ENCODE results near the gene MSMB.
"Not testable (repeated sequence)": the region's sequence is repeated elsewhere in the genome, so short reads cannot be mapped to it uniquely, and the experiment has no call there.

The MSMB gene

GRCh38 chr10:46046261-46046660 lies at the start of gene MSMB:
Gene MSMB (minus strand): TSS chr10:46046269. CDS start chr10:46046237, 32 bp downstream.
- Histone ChIP-seq H3K27ac (ENCODE audit: low read depth, low read length) (no peak within 1 kb of the TSS), H3K4me3 (ENCODE audit: low read length) (no peak within 1 kb of the TSS), H3K27me3 (ENCODE audit: control insufficient read depth, insufficient read depth, low read length) (no peaks in the 10 kb centered on the region), H3K9ac (ENCODE audit: low read length) (no peak within 1 kb of the TSS), H3K36me3 (ENCODE audit: control insufficient read depth, insufficient read depth, low read length) (no peaks in the 10 kb centered on the region), H3K4me1 (ENCODE audit: control insufficient read depth, insufficient read depth, low read length) (no peaks in the 10 kb centered on the region)

GRCh38 chr10:46094931-46095750 lies 49.1 kb upstream of the MSMB start:
- Histone ChIP-seq H3K27ac (ENCODE audit: low read depth, low read length) (no peak overlapping the region), H3K4me1 (ENCODE audit: control insufficient read depth, insufficient read depth, low read length) (no peaks in the 10 kb centered on the region), H3K9ac (ENCODE audit: low read length) (no peak overlapping the region), H3K36me3 (ENCODE audit: control insufficient read depth, insufficient read depth, low read length) (no peaks in the 10 kb centered on the region), H3K4me3 (ENCODE audit: low read length) (no peak overlapping the region), H3K27me3 (ENCODE audit: control insufficient read depth, insufficient read depth, low read length) (no peaks in the 10 kb centered on the region)

- Histone ChIP-seq H3K36me3 (ENCODE audit: control insufficient read depth, insufficient read depth, low read length) (no peaks in the 10 kb centered on the region), H3K27ac (ENCODE audit: low read depth, low read length) (no peak overlapping the region), H3K27me3 (ENCODE audit: control insufficient read depth, insufficient read depth, low read length) (no peaks in the 10 kb centered on the region), H3K4me1 (ENCODE audit: control insufficient read depth, insufficient read depth, low read length) (no peaks in the 10 kb centered on the region), H3K9ac (ENCODE audit: low read length) (no peak overlapping the region), H3K4me3 (ENCODE audit: low read length) (no peak overlapping the region)
Measured at GRCh38 chr10:46094197-46094500, 48.1 kb upstream of the MSMB start.

GRCh38 chr10:46093316-46094196 lies 47.5 kb upstream of the MSMB start:
- not testable (repeated sequence) for H3K27ac ChIP-seq (ENCODE audit: low read depth, low read length); H3K36me3 ChIP-seq (ENCODE audit: control insufficient read depth, insufficient read depth, low read length); H3K27me3 ChIP-seq (ENCODE audit: control insufficient read depth, insufficient read depth, low read length); H3K4me1 ChIP-seq (ENCODE audit: control insufficient read depth, insufficient read depth, low read length); H3K9ac ChIP-seq (ENCODE audit: low read length)
- H3K4me3 ChIP-seq (ENCODE audit: low read length) = peak overlapping the region; percentile 27

GRCh38 chr10:46092524-46093081 lies 46.5 kb upstream of the MSMB start:
- Histone ChIP-seq H3K36me3 (ENCODE audit: control insufficient read depth, insufficient read depth, low read length) (no peaks in the 10 kb centered on the region), H3K4me1 (ENCODE audit: control insufficient read depth, insufficient read depth, low read length) (no peaks in the 10 kb centered on the region), H3K9ac (ENCODE audit: low read length) (no peak overlapping the region), H3K4me3 (ENCODE audit: low read length) (no peak overlapping the region), H3K27ac (ENCODE audit: low read depth, low read length) (no peak overlapping the region), H3K27me3 (ENCODE audit: control insufficient read depth, insufficient read depth, low read length) (no peaks in the 10 kb centered on the region)

- Histone ChIP-seq H3K9ac (ENCODE audit: low read length) (no peak overlapping the region), H3K27me3 (ENCODE audit: control insufficient read depth, insufficient read depth, low read length) (no peaks in the 10 kb centered on the region), H3K4me1 (ENCODE audit: control insufficient read depth, insufficient read depth, low read length) (no peaks in the 10 kb centered on the region), H3K27ac (ENCODE audit: low read depth, low read length) (no peak overlapping the region), H3K4me3 (ENCODE audit: low read length) (no peak overlapping the region), H3K36me3 (ENCODE audit: control insufficient read depth, insufficient read depth, low read length) (no peaks in the 10 kb centered on the region)
Measured at GRCh38 chr10:46091828-46092523, 45.9 kb upstream of the MSMB start.

- Histone ChIP-seq H3K4me3 (ENCODE audit: low read length) (no peak overlapping the region), H3K27ac (ENCODE audit: low read depth, low read length) (no peak overlapping the region), H3K9ac (ENCODE audit: low read length) (no peak overlapping the region), H3K27me3 (ENCODE audit: control insufficient read depth, insufficient read depth, low read length) (no peaks in the 10 kb centered on the region), H3K36me3 (ENCODE audit: control insufficient read depth, insufficient read depth, low read length) (no peaks in the 10 kb centered on the region), H3K4me1 (ENCODE audit: control insufficient read depth, insufficient read depth, low read length) (no peaks in the 10 kb centered on the region)
Measured at GRCh38 chr10:46091080-46091827, 45.2 kb upstream of the MSMB start.

GRCh38 chr10:46090258-46090812 lies 44.3 kb upstream of the MSMB start:
- Histone ChIP-seq H3K36me3 (ENCODE audit: control insufficient read depth, insufficient read depth, low read length) (no peaks in the 10 kb centered on the region), H3K4me3 (ENCODE audit: low read length) (no peak overlapping the region), H3K27me3 (ENCODE audit: control insufficient read depth, insufficient read depth, low read length) (no peaks in the 10 kb centered on the region), H3K9ac (ENCODE audit: low read length) (no peak overlapping the region), H3K27ac (ENCODE audit: low read depth, low read length) (no peak overlapping the region), H3K4me1 (ENCODE audit: control insufficient read depth, insufficient read depth, low read length) (no peaks in the 10 kb centered on the region)

- H3K36me3 ChIP-seq (ENCODE audit: control insufficient read depth, insufficient read depth, low read length); H3K4me1 ChIP-seq (ENCODE audit: control insufficient read depth, insufficient read depth, low read length); H3K4me3 ChIP-seq (ENCODE audit: low read length); H3K27me3 ChIP-seq (ENCODE audit: control insufficient read depth, insufficient read depth, low read length); H3K27ac ChIP-seq (ENCODE audit: low read depth, low read length); H3K9ac ChIP-seq (ENCODE audit: low read length): not testable (repeated sequence)
Measured at GRCh38 chr10:46087381-46087780, 41.3 kb upstream of the MSMB start.

GRCh38 chr10:46084321-46085165 lies 38.5 kb upstream of the MSMB start:
- Histone ChIP-seq H3K4me1 (ENCODE audit: control insufficient read depth, insufficient read depth, low read length) (no peaks in the 10 kb centered on the region), H3K4me3 (ENCODE audit: low read length) (no peak overlapping the region), H3K9ac (ENCODE audit: low read length) (no peak overlapping the region), H3K27ac (ENCODE audit: low read depth, low read length) (no peak overlapping the region), H3K36me3 (ENCODE audit: control insufficient read depth, insufficient read depth, low read length) (no peaks in the 10 kb centered on the region), H3K27me3 (ENCODE audit: control insufficient read depth, insufficient read depth, low read length) (no peaks in the 10 kb centered on the region)

- no peak overlapping the region for H3K27ac ChIP-seq (ENCODE audit: low read depth, low read length)
- H3K4me1 ChIP-seq (ENCODE audit: control insufficient read depth, insufficient read depth, low read length) = no peaks in the 10 kb centered on the region
Measured at GRCh38 chr10:46080886-46081285, 34.8 kb upstream of the MSMB start.

More at GRCh38 chr10:46080886-46081285, 34.8 kb upstream of the MSMB start:
- H3K9ac ChIP-seq (ENCODE audit: low read length) = no peak overlapping the region
- H3K36me3 ChIP-seq (ENCODE audit: control insufficient read depth, insufficient read depth, low read length) = no peaks in the 10 kb centered on the region
- no peak overlapping the region for H3K4me3 ChIP-seq (ENCODE audit: low read length)
- no peaks in the 10 kb centered on the region for H3K27me3 ChIP-seq (ENCODE audit: control insufficient read depth, insufficient read depth, low read length)

Data from rectal smooth muscle tissue (tissue), 1 donor.